ENCODE results near the gene CKS1B. TPM values are rescaled to one million over a fixed set of nuclear protein-coding genes. Genes with fewer than 3 reads are reported as not detected.

CKS1B gene
- total RNA-seq, 1 experiment from 2014 or later: 258 TPM

GRCh38 chr1:154935749-154936554, 38.5 kb upstream of the CKS1B start:
- Mint-ChIP-seq H3K36me3 (no peaks in the 10 kb centered on the region; the same call in 1 of the 2 replicates), H3K4me3 (peak overlapping the region; percentile 92), H3K27me3 (ENCODE audit: low read depth) (peaks cover 3% of the 10 kb centered on the region; the same call in 1 of the 2 replicates), H3K4me1 (peaks cover 22% of the 10 kb centered on the region), H3K27ac (peak overlapping the region; percentile 99), H3K9me3 (no peaks in the 10 kb centered on the region)
- ATAC-seq (no peak), DNase-seq (ENCODE audit: low spot score) (no peak)
- ChIA-PET CTCF (interaction anchor here (0.5 to 1.8 kb wide), 30 partner anchors 9 to 456 kb away, joined by 3 to 14 read pairs (median 4); partner anchors contain the start of genes FLAD1, KCNN3, KRTCAP2 and PYGO2), POLR2A (interaction anchor here (0.8 to 2.6 kb wide), 9 partner anchors 8 to 154 kb away, joined by 3 to 18 read pairs (median 3); partner anchors contain the start of genes FLAD1, PBXIP1 and SHC1)
- TF ChIP-seq RELA (CRISPR knock-in tag; IDR thresholded peaks at IDR 0.05; ENCODE audit: borderline replicate concordance) (no peak), ATF2 (CRISPR knock-in tag; IDR thresholded peaks at IDR 0.05; ENCODE audit: borderline replicate concordance, low read depth) (0 out of 2 replicates have a peak, but pooled peaks have one; percentile 66), ZNF121 (CRISPR knock-in tag; IDR thresholded peaks at IDR 0.05) (peak; percentile 41), CREB1 (CRISPR knock-in tag; IDR thresholded peaks at IDR 0.05) (no peak), ZNF416 (CRISPR knock-in tag; IDR thresholded peaks at IDR 0.05) (no peak), E2F1 (CRISPR knock-in tag; IDR thresholded peaks at IDR 0.05) (no peak), NR3C1 (CRISPR knock-in tag; conservative IDR thresholded peaks at IDR 0.05; ENCODE audit: low read depth) (no peak), ZNF263 (CRISPR knock-in tag; IDR thresholded peaks at IDR 0.05; ENCODE audit: low read depth) (no peak), FOXJ3 (CRISPR knock-in tag; IDR thresholded peaks at IDR 0.05; ENCODE audit: borderline replicate concordance) (no peak), NFYB (CRISPR knock-in tag; conservative IDR thresholded peaks at IDR 0.05; ENCODE audit: low read depth) (0 out of 2 replicates have a peak, but pooled peaks have one; percentile 39), JUN (CRISPR knock-in tag; IDR thresholded peaks at IDR 0.05) (no peak), ZNF671 (CRISPR knock-in tag; IDR thresholded peaks at IDR 0.05) (no peak), ZBTB43 (CRISPR knock-in tag; IDR thresholded peaks at IDR 0.05) (peak; percentile 93; the same call in 1 of the 2 replicates), SP1 (CRISPR knock-in tag; conservative IDR thresholded peaks at IDR 0.05) (no peak), SMAD3 (CRISPR knock-in tag; IDR thresholded peaks at IDR 0.05; ENCODE audit: borderline replicate concordance) (no peak), TEAD1 (CRISPR knock-in tag; IDR thresholded peaks at IDR 0.05) (no peak), GTF2I (CRISPR knock-in tag; conservative IDR thresholded peaks at IDR 0.05) (no peak), ERG (CRISPR knock-in tag; IDR thresholded peaks at IDR 0.05) (no peak), SMAD4 (CRISPR knock-in tag; IDR thresholded peaks at IDR 0.05) (no peak), STAT6 (CRISPR knock-in tag; conservative IDR thresholded peaks at IDR 0.05; ENCODE audit: low read depth) (no peak), CREM (CRISPR knock-in tag; IDR thresholded peaks at IDR 0.05) (no peak), ZNF423 (CRISPR knock-in tag; IDR thresholded peaks at IDR 0.05) (no peak), GRHL2 (CRISPR knock-in tag; IDR thresholded peaks at IDR 0.05; ENCODE audit: insufficient replicate concordance, severe bottlenecking) (no peak)
- TF ChIP-seq, protein P1, sequence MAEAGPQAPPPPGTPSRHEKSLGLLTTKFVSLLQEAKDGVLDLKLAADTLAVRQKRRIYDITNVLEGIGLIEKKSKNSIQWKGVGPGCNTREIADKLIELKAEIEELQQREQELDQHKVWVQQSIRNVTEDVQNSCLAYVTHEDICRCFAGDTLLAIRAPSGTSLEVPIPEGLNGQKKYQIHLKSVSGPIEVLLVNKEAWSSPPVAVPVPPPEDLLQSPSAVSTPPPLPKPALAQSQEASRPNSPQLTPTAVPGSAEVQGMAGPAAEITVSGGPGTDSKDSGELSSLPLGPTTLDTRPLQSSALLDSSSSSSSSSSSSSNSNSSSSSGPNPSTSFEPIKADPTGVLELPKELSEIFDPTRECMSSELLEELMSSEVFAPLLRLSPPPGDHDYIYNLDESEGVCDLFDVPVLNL (CRISPR knock-in tag; IDR thresholded peaks at IDR 0.05; ENCODE audit: borderline replicate concordance, low read depth): no peak
- TF ChIP-seq, protein P2, sequence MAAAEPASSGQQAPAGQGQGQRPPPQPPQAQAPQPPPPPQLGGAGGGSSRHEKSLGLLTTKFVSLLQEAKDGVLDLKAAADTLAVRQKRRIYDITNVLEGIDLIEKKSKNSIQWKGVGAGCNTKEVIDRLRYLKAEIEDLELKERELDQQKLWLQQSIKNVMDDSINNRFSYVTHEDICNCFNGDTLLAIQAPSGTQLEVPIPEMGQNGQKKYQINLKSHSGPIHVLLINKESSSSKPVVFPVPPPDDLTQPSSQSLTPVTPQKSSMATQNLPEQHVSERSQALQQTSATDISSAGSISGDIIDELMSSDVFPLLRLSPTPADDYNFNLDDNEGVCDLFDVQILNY (CRISPR knock-in tag; IDR thresholded peaks at IDR 0.05): no peak
